IPS-20b (cell line): Measurements from ENCODE around the gene OSGEPL1.

Source experiments
- H3K27ac ChIP-seq: one replicate; pipeline ENCODE4 v1.5.1; 2013; ENCODE audit warnings: low read length
- H3K27me3 ChIP-seq: 2 replicates; pipeline ENCODE4 v1.6.1; 2013; ENCODE audit warnings: mild to moderate bottlenecking, low read length, inconsistent platforms; ENCODE audit not compliant: insufficient read depth
- H3K36me3 ChIP-seq: 2 replicates; pipeline ENCODE4 v1.6.1; 2013; ENCODE audit warnings: low read depth, mild to moderate bottlenecking, inconsistent platforms, low read length, moderate library complexity; ENCODE audit not compliant: insufficient read depth
- H3K4me1 ChIP-seq: 2 replicates; pipeline ENCODE4 v1.6.1; 2013; ENCODE audit warnings: mild to moderate bottlenecking, control low read depth, inconsistent platforms, low read length, moderate library complexity; ENCODE audit not compliant: insufficient read depth
- H3K4me3 ChIP-seq: 2 replicates; pipeline ENCODE4 v1.5.1; 2013; ENCODE audit warnings: mild to moderate bottlenecking, low read length, inconsistent platforms
- H3K9ac ChIP-seq: 2 replicates; pipeline ENCODE4 v1.6.1; 2013; ENCODE audit warnings: low read depth, mild to moderate bottlenecking, inconsistent platforms, low read length, moderate library complexity
- H3K9me3 ChIP-seq: 2 replicates; pipeline ENCODE4 v1.6.1; 2013; ENCODE audit warnings: mild to moderate bottlenecking, low read depth, low read length, inconsistent platforms; ENCODE audit not compliant: insufficient read depth

Gene OSGEPL1

DNA sequence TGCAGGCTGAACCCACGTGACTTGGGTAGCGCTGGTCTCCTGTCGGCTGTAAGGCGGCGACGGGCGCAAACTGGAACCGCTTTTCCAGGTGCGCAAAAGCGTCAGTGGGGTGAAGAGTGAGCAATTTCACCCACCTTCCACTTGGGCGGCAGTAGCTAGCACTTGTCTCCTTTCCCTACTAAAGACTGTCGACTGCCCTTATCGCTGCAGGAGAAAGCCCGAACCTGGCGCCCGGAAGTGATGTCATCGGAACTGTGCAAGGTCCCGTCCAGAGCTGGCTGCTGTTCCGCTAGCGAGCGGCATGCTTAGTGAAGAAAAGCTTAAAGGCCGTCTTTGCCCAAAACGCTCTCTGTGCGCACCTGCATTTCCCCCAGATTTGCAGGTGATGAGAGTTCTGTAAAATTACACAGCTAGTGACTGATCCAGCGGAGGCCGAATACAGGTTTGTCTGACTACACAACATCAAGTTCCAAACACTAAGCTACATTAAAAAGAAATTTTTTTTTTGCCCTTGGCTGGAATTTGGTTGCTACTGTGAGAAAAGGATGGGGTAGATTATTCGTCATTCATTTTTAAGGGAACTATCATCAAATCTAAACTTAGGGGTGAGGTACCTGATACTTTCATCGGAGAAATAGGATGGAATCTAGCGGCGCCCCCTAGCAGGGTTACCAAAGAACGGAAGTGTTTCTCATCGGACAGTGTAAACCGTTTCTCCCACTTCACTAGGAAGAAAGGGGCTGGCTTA lies at the start of gene OSGEPL1:
Gene OSGEPL1, minus strand, starts transcription at position 242 of the 748 bp plus-strand sequence. CDS start 1,152 bp downstream, outside the sequence.
- Histone ChIP-seq H3K27ac (peak within 1 kb of the TSS; percentile 86), H3K36me3 (peaks cover 11% of the 10 kb centered on the region), H3K9ac (peak within 1 kb of the TSS; percentile 97), H3K9me3 (no peaks in the 10 kb centered on the region), H3K27me3 (no peaks in the 10 kb centered on the region), H3K4me3 (peak within 1 kb of the TSS; percentile 93), H3K4me1 (no peaks in the 10 kb centered on the region)

DNA sequence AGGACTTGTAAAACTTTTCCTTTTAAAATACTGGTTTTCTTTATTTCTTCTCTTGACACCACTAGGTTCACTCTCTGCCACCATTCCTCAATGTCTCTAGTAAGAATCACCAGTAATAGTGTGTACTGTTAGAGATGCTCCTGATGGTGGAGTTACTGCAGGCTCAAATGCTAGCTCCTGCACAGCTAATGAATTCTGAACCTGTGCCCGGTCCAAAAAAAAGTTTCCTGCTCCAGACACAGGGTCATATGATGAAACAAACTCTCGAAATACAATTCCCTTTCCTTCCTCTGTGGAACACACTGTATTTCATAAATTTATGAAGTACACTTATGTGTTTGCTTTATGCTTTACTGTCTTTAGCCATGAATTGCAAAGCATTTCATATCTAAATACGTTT lies 40.8 kb upstream of the OSGEPL1 start:
- H3K9ac ChIP-seq = no peak overlapping the region
- no peak overlapping the region for H3K27ac ChIP-seq
- no peaks in the 10 kb centered on the region for H3K9me3 ChIP-seq
- H3K4me3 ChIP-seq = no peak overlapping the region
- H3K27me3 ChIP-seq = no peaks in the 10 kb centered on the region
- H3K36me3 ChIP-seq = peaks cover 65% of the 10 kb centered on the region
- H3K4me1 ChIP-seq = no peaks in the 10 kb centered on the region

GRCh38 chr2:189802396-189802912 lies 39.9 kb upstream of the OSGEPL1 start:
- Histone ChIP-seq H3K4me3 (no peak overlapping the region), H3K27ac (no peak overlapping the region), H3K4me1 (no peaks in the 10 kb centered on the region), H3K9ac (no peak overlapping the region), H3K36me3 (peaks cover 68% of the 10 kb centered on the region), H3K27me3 (no peaks in the 10 kb centered on the region), H3K9me3 (no peaks in the 10 kb centered on the region)

DNA sequence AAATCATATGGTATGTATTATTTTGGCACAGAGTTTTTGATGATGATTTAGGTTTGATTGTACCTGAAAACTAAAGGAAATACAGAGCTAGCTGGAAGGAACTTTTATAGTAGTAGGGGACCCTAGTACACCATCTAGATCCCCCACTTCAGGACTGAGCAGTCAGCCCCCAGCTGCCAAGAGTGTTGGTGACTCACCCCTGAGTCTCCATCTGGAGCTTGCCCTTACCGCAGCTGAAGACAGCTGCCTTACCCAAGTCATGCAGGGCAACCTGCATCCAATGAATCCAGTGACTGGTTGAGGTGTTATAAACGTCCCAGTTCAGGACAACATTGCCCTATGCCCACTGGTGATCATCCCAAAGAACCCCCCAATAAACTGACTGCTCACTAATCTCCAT lies 36.9 kb upstream of the OSGEPL1 start:
- H3K27me3 ChIP-seq = no peaks in the 10 kb centered on the region
- peaks cover 78% of the 10 kb centered on the region for H3K36me3 ChIP-seq
- H3K4me3 ChIP-seq = no peak overlapping the region
- no peaks in the 10 kb centered on the region for H3K4me1 ChIP-seq
- no peak overlapping the region for H3K9ac ChIP-seq
- H3K9me3 ChIP-seq = no peaks in the 10 kb centered on the region
- H3K27ac ChIP-seq = no peak overlapping the region

DNA sequence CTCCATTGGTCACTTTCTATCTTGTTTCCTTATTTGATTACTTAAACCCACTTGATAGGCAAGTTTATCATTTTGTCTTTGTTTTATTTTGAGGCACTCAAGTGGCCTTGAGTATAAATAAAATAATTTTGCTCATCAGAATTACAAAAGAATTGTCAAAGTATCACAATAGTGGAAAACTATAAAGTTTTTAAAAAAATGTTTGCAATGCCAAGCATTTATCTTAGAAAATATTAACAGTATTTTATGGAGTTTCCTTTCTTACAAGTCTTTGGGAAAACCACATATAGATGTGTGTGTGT lies 36.4 kb upstream of the OSGEPL1 start:
- no peak overlapping the region for H3K9ac ChIP-seq
- no peak overlapping the region for H3K27ac ChIP-seq
- no peaks in the 10 kb centered on the region for H3K27me3 ChIP-seq
- H3K36me3 ChIP-seq = peaks cover 82% of the 10 kb centered on the region
- H3K4me1 ChIP-seq = no peaks in the 10 kb centered on the region
- no peak overlapping the region for H3K4me3 ChIP-seq
- H3K9me3 ChIP-seq = no peaks in the 10 kb centered on the region

GRCh38 chr2:189798312-189799029 lies 35.9 kb upstream of the OSGEPL1 start:
- Histone ChIP-seq H3K4me3 (no peak overlapping the region), H3K27ac (no peak overlapping the region), H3K36me3 (peaks cover 82% of the 10 kb centered on the region), H3K9me3 (no peaks in the 10 kb centered on the region), H3K27me3 (no peaks in the 10 kb centered on the region), H3K9ac (no peak overlapping the region), H3K4me1 (no peaks in the 10 kb centered on the region)

DNA sequence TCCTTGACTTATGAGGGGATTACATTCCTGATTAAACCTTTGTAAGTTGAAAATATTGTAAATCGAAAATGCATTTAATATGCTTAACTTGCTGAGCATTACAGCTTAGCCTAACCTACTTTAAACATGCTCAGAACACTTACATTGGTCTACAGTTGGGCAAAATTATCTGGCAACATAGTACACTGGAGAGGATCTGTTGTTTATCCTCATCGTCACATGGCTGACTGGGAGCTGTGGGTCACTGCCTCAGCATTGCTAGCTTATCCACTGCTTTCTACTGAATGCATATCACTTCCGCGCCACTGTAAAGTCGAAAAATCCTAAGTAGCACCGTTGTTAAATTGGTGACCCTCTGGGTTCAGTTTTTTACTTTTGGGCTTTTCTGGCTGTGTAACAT lies 35.3 kb upstream of the OSGEPL1 start:
- no peaks in the 10 kb centered on the region for H3K4me1 ChIP-seq
- no peak overlapping the region for H3K27ac ChIP-seq
- no peak overlapping the region for H3K4me3 ChIP-seq
- no peak overlapping the region for H3K9ac ChIP-seq
- H3K36me3 ChIP-seq = peaks cover 83% of the 10 kb centered on the region
- no peaks in the 10 kb centered on the region for H3K9me3 ChIP-seq
- H3K27me3 ChIP-seq = no peaks in the 10 kb centered on the region

DNA sequence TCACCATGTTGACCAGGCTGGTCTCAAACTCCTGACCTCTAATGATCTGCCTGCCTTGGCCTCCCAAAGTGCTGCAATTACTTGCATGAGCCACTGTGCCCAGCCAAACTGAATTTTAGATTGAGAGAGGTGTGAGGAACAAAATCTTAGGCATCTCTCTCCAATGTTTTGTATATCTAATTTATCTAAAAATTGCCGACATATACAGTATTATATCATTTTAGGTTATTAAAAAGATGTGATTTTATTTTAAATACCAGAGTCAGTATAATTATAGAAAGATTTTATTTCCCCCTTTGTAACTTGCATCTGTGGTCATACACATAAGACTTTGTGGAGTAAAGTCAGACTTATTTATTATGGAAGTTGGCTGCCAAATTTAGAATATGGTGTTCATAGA lies 31.7 kb upstream of the OSGEPL1 start:
- Histone ChIP-seq H3K4me1 (no peaks in the 10 kb centered on the region), H3K27me3 (no peaks in the 10 kb centered on the region), H3K4me3 (no peak overlapping the region), H3K27ac (no peak overlapping the region), H3K9me3 (no peaks in the 10 kb centered on the region), H3K36me3 (peaks cover 89% of the 10 kb centered on the region), H3K9ac (no peak overlapping the region)

GRCh38 chr2:189791338-189792042 lies 28.9 kb upstream of the OSGEPL1 start:
- Histone ChIP-seq H3K4me1 (no peaks in the 10 kb centered on the region), H3K27me3 (no peaks in the 10 kb centered on the region), H3K4me3 (no peak overlapping the region), H3K27ac (no peak overlapping the region), H3K9ac (no peak overlapping the region), H3K9me3 (no peaks in the 10 kb centered on the region), H3K36me3 (peaks cover 78% of the 10 kb centered on the region)

- Histone ChIP-seq H3K27me3 (no peaks in the 10 kb centered on the region), H3K36me3 (peaks cover 46% of the 10 kb centered on the region), H3K4me3 (peak within 1 kb of the TSS; percentile 96), H3K4me1 (0 out of 2 replicates have a peak, but pooled peaks cover 3% of the 10 kb centered on the region), H3K27ac (peak within 1 kb of the TSS; percentile 90), H3K9me3 (no peaks in the 10 kb centered on the region), H3K9ac (peak within 1 kb of the TSS; percentile 97)
Observed at GRCh38 chr2:189783927-189784867, 21.6 kb upstream of the OSGEPL1 start, which contains the start of the genes ORMDL1 and PMS1. Gene ORMDL1 (minus strand): TSS chr2:189784339. CDS start chr2:189782595, 1,744 bp downstream. Gene PMS1 (plus strand): TSS chr2:189784450. CDS start chr2:189791810, 7,360 bp downstream.
